ENCODE measurements around the gene SAMD14.

- TF ChIP-seq EZH2 (IDR thresholded peaks at IDR 0.05; ENCODE audit: borderline replicate concordance, control insufficient read depth, low read depth, low read length), result no peak
- no peak for TF ChIP-seq RUNX3 (IDR thresholded peaks at IDR 0.05; ENCODE audit: low read length)
- TF ChIP-seq SMC3 (IDR thresholded peaks at IDR 0.05; ENCODE audit: borderline replicate concordance, low read length), result no peak
- TF ChIP-seq CTCF (IDR thresholded peaks at IDR 0.05 in 2 of 3, conservative IDR thresholded peaks at IDR 0.05 in 1 of 3; ENCODE audit: control insufficient read depth in 2 of 3, extremely low read depth in 1 of 3, insufficient read depth in 1 of 3, low read depth in 3 of 3, low read length in 3 of 3), result no peak; a peak in 1 of 6 replicates
- no peak for TF ChIP-seq HDAC2 (IDR thresholded peaks at IDR 0.05)
- TF ChIP-seq FOS (IDR thresholded peaks at IDR 0.05; ENCODE audit: borderline replicate concordance, extremely low read depth, insufficient read length), result no peak
- no peak for TF ChIP-seq NR2C2 (IDR thresholded peaks at IDR 0.05; ENCODE audit: borderline replicate concordance, control insufficient read depth, insufficient read length, low read depth)
- no peak for TF ChIP-seq PRDM15 (CRISPR knock-in tag; IDR thresholded peaks at IDR 0.05)
- no peak for TF ChIP-seq SREBF2 (IDR thresholded peaks at IDR 0.05; ENCODE audit: low read length)
- no peak for TF ChIP-seq ZSCAN29 (IDR thresholded peaks at IDR 0.05)
- TF ChIP-seq KDM1A (IDR thresholded peaks at IDR 0.05; ENCODE audit: borderline replicate concordance), result no peak
These were observed 34.3 kb downstream of the SAMD14 start for GRCh38 chr17:50095626-50096037.

All from GM12878 (cell line).